Measurements from ENCODE around the gene ACRBP.

The ACRBP gene

DNA sequence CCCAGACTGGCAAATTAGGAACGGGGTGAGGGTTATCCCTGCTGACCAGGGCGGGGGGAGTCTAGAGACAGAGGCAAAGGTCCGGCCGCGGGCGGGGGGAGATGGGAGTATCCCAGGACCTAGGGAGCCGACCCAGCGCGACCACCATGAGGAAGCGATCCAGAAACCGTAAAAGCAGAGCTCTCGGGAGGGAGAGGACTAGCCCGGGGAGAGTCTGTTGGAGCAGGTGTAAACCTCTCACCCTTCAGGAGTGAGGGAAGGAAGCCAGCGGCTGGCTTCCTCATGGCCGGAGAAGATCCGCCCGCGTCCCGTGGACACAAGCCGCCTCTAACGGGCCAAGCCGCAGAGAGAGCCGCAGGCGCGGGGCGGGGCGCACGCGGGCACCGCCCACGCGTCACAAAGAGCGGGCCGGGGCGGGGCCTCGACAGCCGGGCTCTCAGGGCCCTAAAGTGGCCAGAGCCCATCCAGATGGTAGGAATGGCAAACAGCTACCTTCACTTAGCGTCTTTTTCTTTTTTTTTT, at the start of gene ACRBP:
ACRBP (minus strand) TSS at position 350 of the 522 bp plus-strand sequence; CDS start at position 284, 66 bp downstream.
- DNase-seq (ENCODE audit: low read depth) = peak; percentile 54

DNA sequence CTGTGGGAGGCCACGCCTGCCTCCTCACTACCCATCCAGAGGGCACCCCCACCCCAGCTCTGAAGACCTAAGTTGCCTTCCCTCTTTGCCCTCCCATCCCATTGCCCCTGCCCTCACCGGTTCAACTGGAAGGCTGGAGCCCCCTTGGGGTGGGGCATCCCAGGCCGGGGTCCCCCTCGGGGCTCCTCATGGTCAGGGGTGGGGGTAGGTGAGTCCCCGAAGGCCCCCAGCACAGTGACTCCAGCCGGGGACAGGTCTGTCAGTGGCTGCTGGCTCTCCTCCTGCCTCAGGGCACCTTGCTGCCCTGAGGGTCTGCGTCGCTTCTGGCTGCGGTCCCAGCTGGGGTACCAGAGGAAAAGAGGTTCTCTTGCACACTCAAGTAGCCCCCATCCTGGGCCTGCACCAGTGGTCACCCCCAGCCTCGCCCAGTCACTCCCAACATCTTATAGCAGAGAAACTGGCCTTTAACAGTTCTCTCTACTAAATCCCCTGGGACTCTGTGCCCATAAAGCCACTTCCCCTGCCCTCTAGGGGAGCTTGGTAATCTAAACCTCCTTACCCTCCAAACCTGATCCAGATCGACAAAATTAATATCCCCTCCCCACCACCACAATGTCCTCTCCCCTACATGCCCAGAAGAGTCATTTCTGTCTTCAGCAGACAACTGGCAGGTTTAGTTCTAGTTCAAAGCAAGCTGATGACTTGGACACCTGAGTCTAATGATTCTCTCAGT, 48.2 kb upstream of the ACRBP start:
- DNase-seq (ENCODE audit: low read depth) = no peak

DNA sequence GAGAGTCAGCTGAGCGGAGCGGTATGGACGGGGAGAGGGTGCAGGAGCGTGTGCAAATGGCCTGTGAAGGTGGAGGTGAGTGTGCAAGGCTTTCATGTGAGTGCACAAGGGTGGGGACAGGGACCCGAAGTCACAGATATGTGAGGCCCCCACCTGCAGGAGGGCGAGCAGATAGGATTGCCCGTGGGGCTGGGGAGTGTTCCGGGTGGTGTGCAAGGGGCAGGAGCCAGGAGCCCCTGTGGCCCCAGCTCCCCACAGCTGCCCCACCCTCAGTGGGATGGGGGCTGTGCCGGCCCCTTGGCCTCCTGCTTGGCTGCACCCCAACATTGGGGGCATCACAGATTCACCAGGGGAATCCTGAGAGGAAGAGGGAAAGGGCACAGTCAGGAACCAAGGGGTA, 47.5 kb upstream of the ACRBP start:
- DNase-seq (ENCODE audit: low read depth) = no peak

DNA sequence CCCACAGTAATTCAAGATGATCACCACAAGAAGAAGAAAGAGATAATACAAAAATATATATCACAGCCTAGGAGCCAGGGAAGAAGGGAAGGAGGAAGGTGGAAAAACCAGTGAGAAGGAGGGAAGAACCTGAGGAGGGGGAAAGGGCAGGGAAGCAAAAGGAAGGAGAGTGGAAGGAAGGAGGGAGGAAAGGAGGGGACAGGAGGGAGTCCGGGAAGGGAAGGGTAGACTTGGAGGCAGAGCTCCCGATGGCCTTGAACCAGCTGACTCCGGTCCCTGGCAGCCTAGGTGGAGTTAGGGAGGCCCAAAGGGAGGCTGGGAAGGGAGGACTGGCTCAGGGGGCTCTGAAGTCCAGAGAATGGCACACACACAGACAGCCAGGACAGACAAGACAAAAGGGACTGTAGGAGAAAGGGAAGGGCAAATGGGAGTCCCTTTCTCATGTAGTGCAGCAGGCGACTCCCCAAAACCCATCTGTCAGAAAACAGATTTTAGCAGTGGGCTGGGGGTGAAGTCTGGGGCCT, 46.7 kb upstream of the ACRBP start:
- no peak for DNase-seq (ENCODE audit: low read depth)

DNA sequence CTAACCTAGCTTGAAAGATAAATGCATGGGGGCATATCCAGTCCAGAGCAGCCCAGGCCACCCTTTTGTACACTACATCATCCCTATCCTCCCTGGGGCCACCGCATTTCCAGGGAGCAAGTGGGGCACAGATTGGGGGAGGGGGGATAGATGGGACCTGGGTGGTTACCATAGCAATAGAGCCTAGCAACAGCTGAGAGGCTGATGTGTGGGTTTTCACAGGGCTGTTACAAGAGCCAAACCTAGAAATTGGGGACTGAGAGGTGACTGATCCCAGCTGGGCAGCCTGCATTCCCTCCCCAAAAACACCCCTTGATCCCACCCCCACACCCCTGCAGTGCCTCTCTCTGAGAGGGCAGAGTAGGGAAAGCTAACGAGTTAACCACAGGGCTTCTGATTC, 45.7 kb upstream of the ACRBP start:
- no peak for DNase-seq (ENCODE audit: low read depth)

DNA sequence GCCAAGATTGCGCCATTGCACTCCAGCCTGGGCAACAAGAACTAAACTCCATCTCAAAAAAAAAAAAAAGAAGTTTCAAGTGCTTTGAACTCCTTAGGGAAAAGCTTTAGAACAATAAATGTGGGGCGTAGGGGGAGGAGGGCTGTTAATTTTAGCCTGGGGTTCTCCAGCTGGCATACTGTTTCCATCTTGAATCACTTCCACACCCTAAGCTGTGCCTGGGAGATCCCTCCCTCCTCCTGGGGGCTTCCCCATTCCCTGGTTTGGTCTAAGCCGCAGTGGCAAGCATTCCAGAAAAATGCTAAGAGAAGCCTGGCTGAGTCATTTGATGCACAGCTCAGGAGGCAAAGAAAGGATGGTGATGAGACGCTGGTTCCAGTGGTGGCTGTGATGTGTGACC, 44.2 kb upstream of the ACRBP start:
- DNase-seq (ENCODE audit: low read depth) = peak; percentile 21

DNA sequence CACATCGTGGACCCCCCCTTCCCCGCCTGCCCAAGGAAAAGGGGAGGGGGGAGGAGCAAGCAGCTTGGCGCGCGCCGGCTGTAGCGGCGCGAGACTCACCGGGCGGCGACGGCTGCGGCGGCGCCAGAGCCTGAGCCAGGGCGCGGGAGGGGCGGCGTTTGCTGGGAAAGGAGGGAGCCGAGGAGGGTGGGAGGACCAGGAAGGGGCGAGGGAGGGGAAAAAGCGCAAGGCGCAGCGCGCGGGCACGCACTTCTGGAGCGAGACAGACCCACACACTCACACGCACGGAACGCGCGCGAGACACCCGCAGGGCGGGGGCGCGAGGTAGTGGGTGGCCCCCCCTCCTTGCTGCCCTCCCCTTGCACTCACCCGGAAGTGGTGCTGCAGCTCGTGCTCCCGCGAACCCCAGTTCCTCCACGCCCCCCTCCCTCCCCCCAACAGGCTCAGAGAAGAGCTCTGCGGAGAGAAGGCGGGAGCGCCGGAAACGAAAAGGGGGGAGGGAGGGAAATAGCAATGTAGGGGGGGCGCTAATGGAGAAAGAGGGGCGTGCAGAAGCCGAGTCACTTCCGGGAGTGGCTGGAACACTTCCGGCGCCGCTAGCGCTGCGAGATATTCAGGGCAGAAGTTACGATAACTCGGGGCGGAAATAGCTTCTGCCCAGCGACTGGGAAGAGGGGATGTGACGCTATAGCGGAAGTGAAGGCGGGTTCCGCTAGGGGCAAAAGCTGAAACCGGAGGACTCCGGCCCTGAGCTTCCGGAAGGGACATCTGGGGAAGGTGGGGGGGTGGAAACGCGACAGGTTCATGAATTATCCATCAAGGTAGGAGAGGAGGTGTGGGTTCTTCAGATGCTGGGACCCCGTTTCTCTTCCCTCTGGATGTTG, 42.0 kb upstream of the ACRBP start, which contains the start of gene ZNF384:
ZNF384 (minus strand) TSS at position 377 of the 884 bp plus-strand sequence. CDS start 9,855 bp downstream, outside the sequence.
- DNase-seq (ENCODE audit: low read depth) = peak; percentile 100

DNA sequence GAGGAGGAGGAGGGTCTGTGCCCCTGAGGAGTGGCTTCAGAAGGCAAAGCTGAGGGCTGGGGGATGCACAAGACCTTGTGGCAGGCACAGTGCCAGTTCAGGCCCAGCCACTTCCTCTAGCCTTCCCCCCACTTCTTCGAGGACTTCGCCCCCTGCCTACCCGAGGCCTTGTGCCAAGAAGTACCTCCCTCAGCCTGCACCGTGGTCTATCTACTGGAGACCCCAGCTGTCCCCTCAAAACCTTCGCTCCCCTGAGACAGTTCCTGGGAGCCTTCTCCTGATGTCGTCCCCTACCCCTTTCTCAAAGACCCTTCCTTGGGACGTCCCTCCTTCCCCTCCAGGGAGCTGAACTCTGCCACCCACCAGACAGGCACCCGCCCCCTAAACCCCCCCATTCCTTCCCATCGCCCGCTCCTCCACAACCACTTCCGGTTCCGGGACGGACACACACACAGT, 41.3 kb upstream of the ACRBP start:
- DNase-seq (ENCODE audit: low read depth) = no peak

DNA sequence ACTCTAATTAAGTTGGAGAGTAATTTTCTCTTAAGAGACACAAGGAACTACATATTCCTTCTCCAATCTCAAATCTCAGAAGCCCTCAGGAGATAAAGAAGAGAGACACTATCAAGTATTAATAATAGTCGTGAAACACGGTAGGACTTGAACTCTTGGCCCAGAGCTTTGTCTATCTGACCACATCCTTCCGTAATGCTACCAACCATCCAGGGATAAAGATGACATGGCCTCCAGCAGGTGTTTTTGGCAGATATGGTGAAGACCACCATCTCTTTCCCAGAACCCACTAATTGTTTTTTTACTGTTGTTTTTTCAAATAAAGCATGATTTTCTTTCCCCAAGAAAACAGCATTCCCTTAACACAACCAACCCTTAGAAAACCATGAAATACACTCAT, 38.6 kb upstream of the ACRBP start:
- DNase-seq (ENCODE audit: low read depth) = no peak

DNA sequence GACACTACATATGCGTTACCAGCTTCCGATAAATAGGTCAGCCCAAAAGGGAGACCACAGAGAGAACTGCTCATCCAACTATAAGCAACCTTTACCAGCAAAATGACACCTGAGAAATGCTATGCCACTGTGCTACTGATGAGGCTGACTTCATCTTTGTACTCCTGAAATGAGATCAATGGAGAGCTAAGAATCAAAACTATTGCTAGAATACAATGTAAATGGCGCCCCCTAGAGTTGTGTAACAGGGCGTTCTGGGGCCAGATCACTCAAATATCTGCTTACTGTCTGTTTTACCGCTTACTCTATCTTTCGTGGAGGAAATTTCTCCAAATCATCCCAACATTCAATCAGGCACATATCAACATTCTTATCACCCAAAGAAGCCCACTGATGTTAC, 37.4 kb upstream of the ACRBP start:
- DNase-seq (ENCODE audit: low read depth) = no peak

DNA sequence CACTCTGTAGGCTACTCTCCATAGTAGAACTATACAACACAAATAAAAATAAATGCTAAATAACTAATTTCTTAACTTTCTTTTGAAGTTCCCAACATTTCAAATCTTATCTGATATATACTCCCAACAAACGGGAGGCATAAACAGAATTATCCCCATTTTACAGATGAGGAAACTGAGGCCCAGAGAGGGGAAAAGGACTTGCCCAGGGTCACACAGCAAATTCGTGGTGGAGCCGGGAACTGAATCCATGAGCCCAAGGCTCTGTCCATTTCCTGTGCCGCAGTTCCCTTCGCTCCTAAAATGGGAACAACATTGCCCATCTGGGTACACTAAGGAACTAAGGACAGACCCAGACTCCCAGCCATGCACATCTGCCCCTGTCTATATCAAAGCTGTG, 29.7 kb upstream of the ACRBP start:
- DNase-seq (ENCODE audit: low read depth) = no peak

DNA sequence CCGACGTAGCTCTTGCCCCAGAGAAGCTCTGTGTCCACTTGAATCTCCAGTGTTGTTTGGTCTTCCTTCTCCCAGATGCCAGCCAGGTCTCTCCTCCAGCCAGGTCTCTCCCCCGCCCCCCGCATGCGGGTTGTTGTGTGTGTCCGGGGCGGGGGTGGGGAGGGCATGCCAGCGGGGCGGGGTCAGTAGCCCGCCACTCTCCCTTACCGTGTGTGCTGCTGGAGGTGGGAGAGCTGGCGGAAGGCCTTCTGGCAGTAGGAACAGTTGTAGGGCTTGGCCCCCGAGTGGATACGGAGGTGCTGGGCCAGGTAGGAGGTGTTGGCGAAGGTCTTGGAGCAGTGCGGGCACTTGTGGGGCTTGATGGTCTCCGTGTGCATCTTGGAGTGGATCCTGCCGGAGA, 24.9 kb upstream of the ACRBP start:
- DNase-seq (ENCODE audit: low read depth) = no peak

DNA sequence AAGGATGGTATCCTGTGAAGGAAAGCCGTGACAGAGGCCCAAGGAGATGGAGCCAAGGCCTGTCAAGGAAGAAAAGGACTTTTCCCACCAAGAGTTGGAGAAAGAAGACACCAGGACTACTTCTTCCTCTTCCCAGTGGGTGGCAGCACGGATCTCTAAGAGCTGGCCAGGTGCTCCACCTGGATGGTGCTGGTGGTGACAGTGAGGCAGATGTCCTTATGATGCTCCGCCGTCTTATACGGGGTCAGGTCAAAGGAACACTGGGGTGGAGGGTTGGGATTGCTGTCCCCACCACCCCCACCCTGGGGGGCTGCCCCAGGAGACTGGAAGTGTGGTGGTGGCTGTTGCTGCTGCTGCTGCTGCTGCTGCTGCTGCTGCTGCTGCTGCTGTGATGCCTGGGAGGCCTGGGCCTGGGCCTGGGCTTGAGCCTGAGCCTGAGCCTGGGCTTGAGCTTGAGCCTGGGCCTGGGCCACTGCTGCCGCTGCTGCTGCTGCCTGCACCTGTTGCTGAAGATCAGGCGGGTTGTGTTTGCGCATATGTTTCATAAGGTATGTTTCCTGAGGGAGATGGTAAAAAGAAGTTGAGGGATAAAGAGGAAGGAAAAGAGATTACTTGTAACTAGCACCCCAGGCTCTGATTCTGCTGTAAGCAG, 20.5 kb upstream of the ACRBP start:
- DNase-seq (ENCODE audit: low read depth) = no peak

DNA sequence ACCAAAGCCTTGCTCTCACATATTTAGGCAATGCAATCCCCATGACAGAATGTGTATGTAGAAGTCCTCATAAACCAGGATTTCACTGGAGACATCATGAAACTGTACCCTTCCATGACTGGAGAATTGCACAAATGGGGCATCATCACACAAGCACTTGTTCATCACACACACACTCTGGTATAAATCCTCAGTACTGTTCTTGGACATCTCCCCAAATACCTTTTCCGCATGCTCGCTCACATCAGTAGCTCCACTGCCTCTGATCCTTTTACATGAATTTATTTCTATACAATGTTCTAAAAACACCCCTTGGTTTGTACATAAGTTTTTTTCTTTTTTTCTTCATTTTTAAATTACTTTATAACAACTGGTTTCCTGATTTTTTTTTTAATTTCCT, 19.0 kb upstream of the ACRBP start:
- DNase-seq (ENCODE audit: low read depth) = no peak

DNA sequence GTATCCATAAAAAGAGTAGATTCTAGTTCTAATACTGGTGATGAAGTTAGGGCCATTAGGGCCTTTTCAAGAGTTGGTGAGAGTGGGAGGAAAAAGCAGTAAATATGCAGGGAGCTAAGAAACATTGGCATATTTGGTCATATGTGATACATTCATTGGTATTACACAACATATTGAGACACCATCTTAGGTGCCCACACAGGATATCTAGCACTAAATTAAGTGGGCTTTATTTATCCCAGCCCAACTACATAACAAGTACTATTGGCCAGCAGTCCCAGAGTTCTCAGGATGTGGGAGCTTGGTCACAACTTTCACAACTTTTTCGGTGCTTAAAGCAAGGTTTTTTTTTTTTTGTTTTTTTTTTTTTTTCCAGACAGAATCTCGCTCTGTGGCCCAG, 17.7 kb upstream of the ACRBP start:
- DNase-seq (ENCODE audit: low read depth) = no peak

DNA sequence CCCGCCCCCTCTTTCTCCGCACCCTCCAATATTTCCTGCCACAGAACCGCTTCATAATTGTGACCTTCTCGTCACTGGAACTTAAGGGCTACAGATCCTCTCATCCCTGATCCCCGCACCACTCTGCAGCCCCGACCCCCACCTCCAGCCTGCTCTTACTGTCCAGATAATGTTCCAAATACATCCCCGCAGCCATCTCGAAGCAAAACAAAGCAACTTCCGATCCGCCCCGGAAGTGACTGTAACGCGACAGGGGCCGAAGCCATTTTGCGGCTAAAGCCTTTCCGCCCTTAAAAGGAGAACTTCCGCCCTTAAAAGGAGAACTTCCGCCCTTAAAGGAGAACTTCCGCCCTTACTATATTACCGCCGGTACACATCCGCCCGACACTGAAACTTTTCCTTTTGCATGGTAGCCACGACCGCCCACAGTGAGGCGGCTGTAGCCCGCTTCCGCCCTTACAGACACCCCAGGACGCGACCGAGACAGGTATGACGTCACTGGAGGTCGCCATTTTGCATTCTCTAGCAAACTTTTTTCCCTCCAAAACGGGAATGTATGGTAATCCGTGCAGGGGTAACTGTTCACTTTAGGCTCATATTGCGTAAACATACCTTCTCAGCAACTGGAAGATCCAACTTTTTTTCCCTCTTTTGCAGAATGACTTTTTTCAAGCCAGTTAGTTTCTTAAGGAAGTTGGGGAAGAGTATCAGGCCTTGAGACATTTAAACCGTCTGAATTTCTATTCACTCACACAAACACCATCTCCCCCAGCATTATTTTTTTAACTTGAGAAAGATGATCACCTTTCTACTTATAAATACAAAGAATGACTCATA, 15.9 kb upstream of the ACRBP start, which contains the start of gene ING4:
ING4 (minus strand) TSS at position 214 of the 837 bp plus-strand sequence; CDS start at position 196, 18 bp downstream.
- peak; percentile 99 for DNase-seq (ENCODE audit: low read depth)

DNA sequence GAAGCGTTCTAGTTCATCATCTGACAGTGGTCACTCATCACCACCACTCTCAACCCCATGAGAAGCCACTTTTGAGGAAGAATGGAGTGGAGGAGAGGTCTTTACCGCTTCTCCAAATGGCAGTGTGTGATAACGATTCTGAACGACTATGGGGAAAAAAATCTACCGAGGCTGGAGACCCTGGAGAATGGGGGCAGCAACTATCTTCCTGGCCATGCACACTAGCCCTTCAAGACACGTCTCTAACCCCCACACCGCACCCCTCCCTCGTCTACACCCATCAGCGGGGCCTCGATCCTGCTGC, 15.3 kb upstream of the ACRBP start:
- DNase-seq (ENCODE audit: low read depth) = no peak

DNA sequence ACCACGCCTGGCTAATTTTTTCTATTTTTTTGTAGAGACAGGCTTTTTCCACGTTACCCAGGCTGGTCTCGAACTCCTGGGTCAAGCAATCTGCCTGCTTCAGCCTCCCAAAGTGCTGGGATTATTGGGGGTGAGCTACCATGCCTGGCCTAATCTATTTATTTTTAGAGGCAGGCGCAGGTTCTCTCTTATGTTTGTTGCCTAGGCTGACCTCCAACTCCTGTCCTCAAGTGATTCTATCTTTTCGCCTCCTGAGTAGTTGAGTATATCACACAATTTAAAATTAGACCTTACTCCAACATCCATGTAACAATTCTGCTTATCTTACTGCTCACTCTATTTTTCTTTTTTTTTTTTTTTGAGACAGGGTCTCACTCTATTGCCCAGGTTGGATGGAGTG, 6.8 kb upstream of the ACRBP start:
- DNase-seq (ENCODE audit: low read depth) = no peak

DNA sequence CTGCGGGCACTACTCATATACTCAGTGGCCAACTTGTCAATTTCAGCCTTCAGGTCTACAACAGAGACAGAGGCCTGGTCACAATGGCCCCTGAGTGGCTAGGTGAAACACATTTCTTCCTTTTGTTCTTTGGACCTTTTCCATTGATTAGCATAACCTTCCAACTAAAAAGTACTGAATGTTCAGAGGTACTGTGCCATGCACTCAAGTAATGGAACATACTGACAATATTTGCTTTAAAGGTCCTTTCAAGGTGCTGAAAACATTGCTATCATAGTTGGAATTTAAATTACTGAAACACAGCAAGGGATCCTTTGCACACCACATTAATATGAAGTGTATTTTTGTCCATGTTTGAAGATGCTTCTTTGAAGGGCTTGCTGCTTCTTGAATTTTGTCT, 6.1 kb upstream of the ACRBP start:
- DNase-seq (ENCODE audit: low read depth) = no peak

DNA sequence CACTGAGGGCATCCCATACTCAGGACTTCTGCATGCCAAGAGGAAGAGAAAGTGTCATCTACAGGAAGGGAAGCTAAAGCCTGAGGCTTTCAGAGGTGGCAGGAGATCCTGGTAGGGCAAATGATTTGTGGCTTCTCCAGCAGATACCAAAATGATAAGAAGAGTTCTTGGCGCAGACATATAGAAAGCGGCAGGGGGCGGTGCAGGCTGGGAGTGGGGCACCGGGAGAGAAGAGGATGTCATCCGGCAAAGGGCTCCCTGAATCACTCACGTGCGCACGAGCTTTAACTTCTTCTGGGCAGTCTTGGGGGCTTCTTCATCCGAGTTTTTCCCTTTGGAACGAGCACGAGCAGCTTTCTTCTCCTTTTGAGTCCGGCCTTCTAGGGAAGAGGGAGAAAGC, 5.2 kb upstream of the ACRBP start:
- no peak for DNase-seq (ENCODE audit: low read depth)

DNA sequence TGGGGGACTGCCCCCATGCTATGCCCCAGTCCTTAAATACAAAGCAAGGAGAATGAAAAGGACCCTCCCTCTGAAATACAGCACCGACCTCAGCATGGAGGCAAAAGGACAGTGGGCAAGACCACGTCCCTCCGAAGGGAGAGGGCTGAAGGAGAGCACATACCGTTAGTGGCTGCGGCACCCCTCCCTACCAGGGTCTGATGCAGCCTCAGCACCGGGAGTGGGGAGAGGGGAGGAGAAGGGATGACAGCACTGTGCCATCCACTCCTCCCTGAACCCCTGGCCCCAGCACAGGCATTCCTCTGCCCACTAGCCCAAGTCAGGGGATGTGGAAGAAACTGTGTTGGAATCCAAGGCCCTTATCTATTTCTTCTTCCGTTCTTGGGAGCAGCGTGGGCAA, 3.6 kb upstream of the ACRBP start:
- DNase-seq (ENCODE audit: low read depth) = no peak
